Tibial nerve (tissue), 4 donors: ENCODE data around the gene GRHPR. TPM values are rescaled to one million over a fixed set of nuclear protein-coding genes. Genes with fewer than 3 reads are reported as not detected.

ENCODE experiments used
- DNase-seq, 2 donors: peaks; one replicate each; pipeline ENCODE4 v3.0.0-alpha.2; 2019; ENCODE audit warnings: low spot score in 2 of 2
- H3K27ac ChIP-seq, 4 donors: fragments of 200-600 bp; sonication (generic) in 3 of 4; one replicate each; pipeline ENCODE4 v1.5.1; 2017 to 2019; ENCODE audit warnings: mild to moderate bottlenecking in 1 of 4
- H3K27me3 ChIP-seq, 2 donors: fragments of 200-600 bp; sonication (generic) in 1 of 2; one replicate each; pipeline versions ENCODE4 v1.5.1 to v1.6.0; 2017 to 2019
- H3K36me3 ChIP-seq, 3 donors: fragments of 200-600 bp; sonication (generic); one replicate each; pipeline ENCODE4 v1.5.1; 2018 to 2019
- H3K4me1 ChIP-seq, 4 donors: fragments of 200-600 bp; sonication (generic) in 3 of 4; one replicate each; pipeline ENCODE4 v1.5.1; 2017 to 2019
- H3K4me3 ChIP-seq, 4 donors: fragments of 200-600 bp; sonication (generic) in 3 of 4; one replicate each; pipeline ENCODE4 v1.5.1; 2017 to 2019; ENCODE audit warnings: mild to moderate bottlenecking in 1 of 4, moderate library complexity in 1 of 4
- H3K9me3 ChIP-seq, 4 donors: fragments of 200-600 bp; sonication (generic) in 3 of 4; one replicate each; pipeline ENCODE4 v1.5.1; 2017 to 2019
- CTCF ChIP-seq, 5 experiments: fragments of 200-600 bp in 3 of 5; fragments of 450-650 bp in 2 of 5; sonication (generic) in 3 of 5; IDR thresholded peaks; one replicate each; pipeline ENCODE4 v1.5.1; 2016 to 2019; ENCODE audit warnings: antibody characterized with exemption in 5 of 5, mild to moderate bottlenecking in 3 of 5, moderate library complexity in 2 of 5
- EP300 ChIP-seq, 2 donors: sonication (generic); formaldehyde crosslinking; IDR thresholded peaks; one replicate each; pipeline ENCODE4 v1.6.1; 2017; ENCODE audit warnings: antibody characterized with exemption in 2 of 2, mild to moderate bottlenecking in 1 of 2
- POLR2A ChIP-seq, 2 donors: fragments of 450-650 bp; IDR thresholded peaks; one replicate each; pipeline ENCODE4 v1.6.1; 2017; ENCODE audit warnings: antibody characterized with exemption in 2 of 2, mild to moderate bottlenecking in 2 of 2, moderate library complexity in 2 of 2
- WGBS, 2 donors: methylation state at CpG; one replicate each; pipeline ENCODE4 v1.1.5; 2018; 5-methylcytosine and 5-hydroxymethylcytosine counted together
- total RNA-seq, 4 donors: library from RNA; depleted of rRNA; stranded (reverse); fragments of >200 nt; gene quantifications; one replicate each; pipeline ENCODE4 v1.1.0, GENCODE V29; 2016

The GRHPR gene
- total RNA-seq, 4 donors from 2014 or later: 175 to 250 (median 200) TPM

GRCh38 chr9:37444890-37445289 lies 22.4 kb downstream of the GRHPR start:
- DNase-seq: no peak
- Histone ChIP-seq H3K36me3 (peaks cover 0 to 39% (median 13%) of the 10 kb centered on the region in 3 donors), H3K27ac (no peak overlapping the region), H3K4me1 (peaks cover 0 to 21% (median 0%) of the 10 kb centered on the region in 4 donors), H3K9me3 (no peaks in the 10 kb centered on the region), H3K4me3 (no peak overlapping the region), H3K27me3 (no peaks in the 10 kb centered on the region)
- WGBS, 2 donors: 66 to 79% methylated on average over 2 of the region's 2 CpGs
- TF ChIP-seq POLR2A (IDR thresholded peaks at IDR 0.05): no peak
- TF ChIP-seq CTCF (IDR thresholded peaks at IDR 0.05): no peak
- TF ChIP-seq EP300 (IDR thresholded peaks at IDR 0.05): no peak

- no peak overlapping the region for H3K27ac ChIP-seq
- H3K27me3 ChIP-seq: no peaks in the 10 kb centered on the region
- H3K9me3 ChIP-seq: no peaks in the 10 kb centered on the region
- H3K36me3 ChIP-seq: peaks cover 0 to 29% (median 11%) of the 10 kb centered on the region in 3 donors
- DNase-seq: no peak
- H3K4me3 ChIP-seq: no peak overlapping the region
- TF ChIP-seq POLR2A (IDR thresholded peaks at IDR 0.05) (no peak), EP300 (IDR thresholded peaks at IDR 0.05) (no peak), CTCF (IDR thresholded peaks at IDR 0.05) (no peak)
- H3K4me1 ChIP-seq: peaks cover 0 to 14% (median 0%) of the 10 kb centered on the region in 4 donors
- WGBS, 2 donors: 79 to 96% methylated on average over 6 of the region's 6 CpGs
Observed at GRCh38 chr9:37445832-37446231, 23.3 kb downstream of the GRHPR start.

GRCh38 chr9:37446401-37446800 lies 23.9 kb downstream of the GRHPR start:
- TF ChIP-seq CTCF (IDR thresholded peaks at IDR 0.05) (no peak), POLR2A (IDR thresholded peaks at IDR 0.05) (no peak), EP300 (IDR thresholded peaks at IDR 0.05) (no peak)
- peaks cover 0 to 24% (median 9%) of the 10 kb centered on the region in 3 donors for H3K36me3 ChIP-seq
- H3K4me3 ChIP-seq: no peak overlapping the region
- peaks cover 0 to 17% (median 0%) of the 10 kb centered on the region in 4 donors for H3K4me1 ChIP-seq
- no peak overlapping the region for H3K27ac ChIP-seq
- H3K9me3 ChIP-seq: no peaks in the 10 kb centered on the region
- H3K27me3 ChIP-seq: no peaks in the 10 kb centered on the region
- no peak for DNase-seq
- 86 to 96% methylated on average over 4 of the region's 4 CpGs for WGBS, 2 donors

GRCh38 chr9:37447111-37447510 lies 24.6 kb downstream of the GRHPR start:
- peaks cover 0 to 17% (median 4%) of the 10 kb centered on the region in 3 donors for H3K36me3 ChIP-seq
- no peak for DNase-seq
- no peak for TF ChIP-seq EP300 (IDR thresholded peaks at IDR 0.05)
- TF ChIP-seq POLR2A (IDR thresholded peaks at IDR 0.05): no peak
- TF ChIP-seq CTCF (IDR thresholded peaks at IDR 0.05): no peak
- no peaks in the 10 kb centered on the region for H3K9me3 ChIP-seq
- H3K27me3 ChIP-seq: no peaks in the 10 kb centered on the region
- H3K4me3 ChIP-seq: no peak overlapping the region
- H3K4me1 ChIP-seq: peaks cover 0 to 24% (median 1%) of the 10 kb centered on the region in 4 donors
- no peak overlapping the region for H3K27ac ChIP-seq

GRCh38 chr9:37449862-37450632 lies 27.6 kb downstream of the GRHPR start:
- 57 to 65% methylated on average over 12 of the region's 12 CpGs for WGBS, 2 donors
- Histone ChIP-seq H3K9me3 (peaks cover 0 to 3% (median 0%) of the 10 kb centered on the region in 4 donors), H3K36me3 (peaks cover 0 to 4% (median 0%) of the 10 kb centered on the region in 3 donors), H3K27me3 (no peaks in the 10 kb centered on the region), H3K4me1 (peaks cover 0 to 43% (median 8%) of the 10 kb centered on the region in 4 donors), H3K27ac (no peak overlapping the region), H3K4me3 (no peak overlapping the region)
- no peak for TF ChIP-seq EP300 (IDR thresholded peaks at IDR 0.05)
- no peak for TF ChIP-seq POLR2A (IDR thresholded peaks at IDR 0.05)
- no peak for TF ChIP-seq CTCF (IDR thresholded peaks at IDR 0.05)
- no peak for DNase-seq
